Mesothelial cell of epicardium (in vitro differentiated cells): ENCODE measurements around the gene TNRC18. TPM values are rescaled to one million over a fixed set of nuclear protein-coding genes. Genes with fewer than 3 reads are reported as not detected.

Source experiments
- DNase-seq, 2 experiments: peaks; one replicate each; pipeline ENCODE4 v3.0.0; 2021; ENCODE audit warnings: low spot score in 2 of 2; ENCODE audit not compliant: unreplicated experiment in 2 of 2
- H3K27ac Mint-ChIP-seq: 2 replicates; pipeline ENCODE4 v1.8.0; 2021; ENCODE audit warnings: mixed read lengths
- H3K27me3 Mint-ChIP-seq: 2 replicates; pipeline ENCODE4 v1.8.0; 2021; ENCODE audit warnings: low read depth, mixed read lengths
- H3K36me3 Mint-ChIP-seq: 2 replicates; pipeline ENCODE4 v1.8.0; 2021; ENCODE audit warnings: mixed read lengths
- H3K4me1 Mint-ChIP-seq: 2 replicates; pipeline ENCODE4 v1.8.0; 2021; ENCODE audit warnings: mixed read lengths
- H3K4me3 Mint-ChIP-seq: 2 replicates; pipeline ENCODE4 v1.8.0; 2021; ENCODE audit warnings: mild to moderate bottlenecking, moderate library complexity, mixed read lengths
- H3K9me3 Mint-ChIP-seq: 2 replicates; pipeline ENCODE4 v1.8.0; 2021; ENCODE audit warnings: mixed read lengths
- CTCF ChIP-seq: fragments of 200-600 bp; sonication (generic); IDR thresholded peaks from one replicate; pipeline ENCODE4 v1.5.0; 2021; ENCODE audit warnings: antibody characterized with exemption; ENCODE audit not compliant: unreplicated experiment
- total RNA-seq: library from RNA; stranded (reverse); gene quantifications from 3 replicates; pipeline ENCODE4 v1.2.1, GENCODE V29; 2021

Gene TNRC18
- total RNA-seq, 1 donor from 2014 or later, result 171 TPM

- peaks cover 5% of the 10 kb centered on the region for H3K36me3 Mint-ChIP-seq
- H3K9me3 Mint-ChIP-seq, result no peaks in the 10 kb centered on the region
- no peaks in the 10 kb centered on the region for H3K27me3 Mint-ChIP-seq
- no peak for DNase-seq
- H3K4me1 Mint-ChIP-seq, result peaks cover 16% of the 10 kb centered on the region
- no peak overlapping the region for H3K4me3 Mint-ChIP-seq
- H3K27ac Mint-ChIP-seq, result no peak overlapping the region
- no peak for TF ChIP-seq CTCF
Observed at GRCh38 chr7:5445981-5446594, 22.5 kb upstream of the TNRC18 start.

- DNase-seq, result no peak
- no peaks in the 10 kb centered on the region for H3K27me3 Mint-ChIP-seq
- no peak for TF ChIP-seq CTCF
- H3K9me3 Mint-ChIP-seq, result no peaks in the 10 kb centered on the region
- H3K36me3 Mint-ChIP-seq, result peaks cover 5% of the 10 kb centered on the region
- H3K4me1 Mint-ChIP-seq, result peaks cover 14% of the 10 kb centered on the region
- no peak overlapping the region for H3K27ac Mint-ChIP-seq
- no peak overlapping the region for H3K4me3 Mint-ChIP-seq
Observed at GRCh38 chr7:5443678-5444077, 20.0 kb upstream of the TNRC18 start.

- Mint-ChIP-seq H3K4me1 (peaks cover 10% of the 10 kb centered on the region), H3K27me3 (no peaks in the 10 kb centered on the region)
Observed at GRCh38 chr7:5442757-5443305, 19.2 kb upstream of the TNRC18 start.

GRCh38 chr7:5441840-5442503 lies 18.3 kb upstream of the TNRC18 start:
- H3K4me3 Mint-ChIP-seq, result no peak overlapping the region
- H3K4me1 Mint-ChIP-seq, result peaks cover 10% of the 10 kb centered on the region
- no peak for TF ChIP-seq CTCF
- H3K27me3 Mint-ChIP-seq, result no peaks in the 10 kb centered on the region
- no peak for DNase-seq
- peaks cover 14% of the 10 kb centered on the region for H3K36me3 Mint-ChIP-seq
- no peak overlapping the region for H3K27ac Mint-ChIP-seq
- no peaks in the 10 kb centered on the region for H3K9me3 Mint-ChIP-seq

More at GRCh38 chr7:5442757-5443305, 19.2 kb upstream of the TNRC18 start:
- TF ChIP-seq CTCF, result no peak
- no peak overlapping the region for H3K27ac Mint-ChIP-seq
- H3K9me3 Mint-ChIP-seq, result no peaks in the 10 kb centered on the region
- DNase-seq, result no peak
- peaks cover 7% of the 10 kb centered on the region for H3K36me3 Mint-ChIP-seq
- no peak overlapping the region for H3K4me3 Mint-ChIP-seq

GRCh38 chr7:5439572-5440496 lies 16.2 kb upstream of the TNRC18 start:
- TF ChIP-seq CTCF, result no peak
- Mint-ChIP-seq H3K27ac (no peak overlapping the region), H3K4me3 (no peak overlapping the region), H3K9me3 (no peaks in the 10 kb centered on the region), H3K36me3 (peaks cover 16% of the 10 kb centered on the region), H3K4me1 (peaks cover 10% of the 10 kb centered on the region), H3K27me3 (no peaks in the 10 kb centered on the region)
- DNase-seq, result no peak
